HTR-8/SVneo (cell line): ENCODE measurements around the gene MVK.

Experiments used
- DNase-seq: peaks from one replicate; pipeline ENCODE4 v3.0.0; 2011; ENCODE audit warnings: low spot score, mixed read lengths; ENCODE audit not compliant: insufficient read length
- FAIRE-seq: peaks from 2 replicates; lab custom pipeline; 2011; peaks lifted over from hg19 to GRCh38; lab: Jason Lieb, UNC

The MVK gene

DNA sequence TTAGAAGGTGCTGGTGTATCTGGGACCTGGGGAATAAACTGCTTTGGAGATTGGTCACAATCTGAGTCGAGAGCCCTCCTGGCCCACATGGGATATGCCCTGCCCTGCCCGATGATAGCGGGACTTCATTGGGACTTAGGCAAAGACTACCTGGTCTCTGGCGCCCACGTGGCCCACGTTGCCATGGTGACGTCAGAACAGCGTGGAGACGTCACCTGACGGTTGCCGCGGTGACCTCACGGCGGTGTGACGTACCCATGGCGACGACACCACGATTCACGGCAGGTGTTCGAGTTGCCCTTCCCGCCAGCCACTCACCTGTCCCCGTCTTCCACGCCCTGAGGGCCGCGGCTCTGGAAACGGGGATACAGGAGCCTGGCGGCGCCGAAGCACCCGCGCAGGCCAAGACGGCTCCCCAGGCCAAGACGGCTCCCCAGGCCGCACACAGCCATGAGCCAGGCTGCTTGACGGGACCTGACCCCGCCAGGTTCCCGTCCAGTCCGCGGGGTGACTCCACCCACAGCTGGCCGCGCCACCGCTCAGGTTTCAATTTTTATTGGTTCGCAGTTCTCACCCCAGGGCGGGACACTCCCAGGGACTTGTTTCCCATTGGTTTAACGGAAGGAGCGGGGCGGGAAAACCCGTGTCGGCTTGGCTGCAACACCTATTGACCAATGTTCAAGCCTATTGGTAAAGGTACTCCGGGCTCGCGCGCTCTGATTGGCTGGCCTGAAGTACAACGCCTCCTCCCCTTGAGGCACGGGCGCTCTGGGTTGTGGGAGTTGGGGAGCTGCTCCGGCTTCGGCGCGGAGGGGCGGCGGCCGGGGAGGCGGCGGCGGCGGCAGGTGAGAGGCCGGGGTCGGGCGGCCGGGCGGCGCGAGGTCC lies at the start of gene MVK, which contains the start of gene MMAB:
MVK (plus strand) TSS at position 766 of the 885 bp plus-strand sequence. CDS start 1,029 bp downstream, outside the sequence.
MMAB (minus strand) TSS at position 476 of the 885 bp plus-strand sequence; CDS start at position 452, 24 bp downstream.
- FAIRE-seq, result peak; percentile 93
- DNase-seq, result peak; percentile 99

- no peak for FAIRE-seq
- no peak for DNase-seq
Measured at GRCh38 chr12:109524466-109525278, 48.9 kb upstream of the MVK start.

DNA sequence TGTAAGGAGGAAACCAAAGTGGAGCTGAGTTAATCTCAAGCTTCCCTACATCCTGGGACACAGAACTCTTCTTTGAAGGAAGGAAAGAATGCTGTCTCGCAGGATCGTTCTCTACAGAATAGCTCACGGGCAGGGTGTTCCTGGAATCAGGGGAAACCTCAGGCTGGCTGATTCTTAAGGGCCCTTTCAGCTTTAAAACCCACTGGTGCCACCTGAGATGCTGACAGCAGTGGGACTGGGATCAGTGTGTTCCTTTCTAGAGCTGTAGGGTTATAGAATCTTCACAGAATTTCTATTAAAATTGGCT lies 48.4 kb upstream of the MVK start:
- DNase-seq, result no peak
- FAIRE-seq, result no peak

DNA sequence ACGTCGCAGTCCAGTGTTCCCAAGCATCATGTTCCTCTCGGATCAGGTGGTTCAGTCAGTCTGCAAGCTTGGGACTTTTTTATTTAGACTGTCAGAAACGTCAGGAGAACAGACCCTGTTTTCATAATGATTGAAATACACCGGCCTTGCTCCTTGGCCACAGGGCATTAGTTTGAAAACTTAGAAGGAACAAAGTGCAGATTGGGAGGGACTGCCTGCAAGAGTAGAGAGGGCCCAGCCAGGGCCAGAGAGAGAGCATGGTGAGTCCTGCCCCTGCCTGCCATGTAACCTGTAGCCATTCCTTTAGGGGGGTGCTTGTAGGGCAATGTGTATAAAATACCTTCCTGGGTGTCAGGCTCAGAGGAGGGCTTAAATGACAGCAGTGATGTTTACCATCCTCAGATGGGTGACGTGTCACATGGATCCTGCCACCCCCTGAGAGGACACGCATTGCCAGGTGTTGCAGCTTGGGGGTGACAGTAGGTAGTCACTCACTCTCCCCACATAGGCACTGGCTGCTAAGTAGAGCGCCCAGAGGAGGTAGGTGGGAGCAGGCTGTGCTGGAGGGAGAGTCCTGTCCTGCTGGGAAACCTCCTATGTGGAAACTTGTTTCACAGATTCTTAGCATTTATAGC lies 46.0 kb upstream of the MVK start:
- no peak for FAIRE-seq

DNA sequence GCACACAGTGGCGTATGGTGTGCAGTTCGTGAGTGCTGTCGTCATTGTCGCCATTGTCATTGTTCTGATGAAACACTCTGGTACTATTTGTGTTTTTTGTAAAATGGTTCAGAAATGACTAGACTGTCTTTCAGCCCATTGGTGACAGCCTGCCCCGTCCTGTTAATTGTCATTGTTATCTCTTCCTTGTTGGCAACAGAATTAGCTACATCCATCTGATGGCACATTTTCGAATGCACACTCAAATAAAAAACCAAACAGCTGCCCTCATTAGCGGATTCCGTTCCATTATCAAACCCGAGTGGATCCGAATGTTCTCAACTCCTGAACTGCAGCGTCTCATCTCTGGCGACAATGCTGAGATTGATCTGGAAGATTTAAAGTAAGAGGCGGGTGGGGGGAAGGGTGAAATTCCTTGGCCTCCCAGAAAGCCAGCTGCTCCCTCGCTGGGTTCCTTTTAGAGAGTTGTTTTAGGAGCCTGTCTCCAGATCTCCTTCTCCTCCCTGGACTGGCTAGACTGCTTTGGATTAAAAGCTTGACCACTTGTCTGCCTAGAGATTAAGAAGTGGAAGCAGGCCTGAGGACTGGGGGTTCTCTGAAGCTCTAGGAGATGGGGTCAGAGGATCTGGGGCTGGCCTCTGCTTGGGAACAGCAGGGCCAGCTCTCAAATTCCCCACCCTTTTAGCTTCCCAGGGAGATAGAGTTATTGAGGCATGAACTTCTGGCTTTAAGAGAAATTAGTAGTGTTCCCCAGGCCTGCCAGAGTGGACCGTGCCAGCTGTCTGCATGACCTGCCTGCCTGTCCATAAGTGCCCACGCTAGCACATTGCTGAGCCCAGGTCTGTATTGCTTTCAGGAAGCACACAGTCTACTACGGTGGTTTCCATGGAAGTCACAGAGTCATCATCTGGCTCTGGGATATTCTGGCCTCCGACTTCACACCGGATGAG lies 43.6 kb upstream of the MVK start:
- DNase-seq (no peak), FAIRE-seq (no peak)

More for the DNA sequence above, 46.0 kb upstream of the MVK start:
- no peak for DNase-seq

DNA sequence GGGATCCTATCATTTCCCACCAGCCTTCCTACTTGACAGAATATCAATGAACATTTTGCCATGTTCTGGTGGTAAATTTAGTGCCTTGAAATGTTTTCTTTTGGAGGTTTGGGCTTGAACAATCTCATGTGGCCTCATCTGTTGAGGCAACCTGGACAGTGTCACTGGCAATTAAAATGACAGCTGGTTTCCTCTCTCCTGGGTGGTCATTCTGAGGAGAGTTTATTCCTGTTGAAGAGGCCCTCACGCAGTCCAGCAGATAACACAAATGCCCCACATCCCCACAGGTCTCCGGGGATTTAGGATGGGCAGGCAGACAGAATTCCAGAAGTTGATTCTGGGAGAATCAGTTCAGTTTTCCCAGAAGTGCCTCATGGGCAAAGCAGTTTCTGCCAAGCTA lies 42.2 kb upstream of the MVK start:
- DNase-seq (no peak), FAIRE-seq (no peak)

DNA sequence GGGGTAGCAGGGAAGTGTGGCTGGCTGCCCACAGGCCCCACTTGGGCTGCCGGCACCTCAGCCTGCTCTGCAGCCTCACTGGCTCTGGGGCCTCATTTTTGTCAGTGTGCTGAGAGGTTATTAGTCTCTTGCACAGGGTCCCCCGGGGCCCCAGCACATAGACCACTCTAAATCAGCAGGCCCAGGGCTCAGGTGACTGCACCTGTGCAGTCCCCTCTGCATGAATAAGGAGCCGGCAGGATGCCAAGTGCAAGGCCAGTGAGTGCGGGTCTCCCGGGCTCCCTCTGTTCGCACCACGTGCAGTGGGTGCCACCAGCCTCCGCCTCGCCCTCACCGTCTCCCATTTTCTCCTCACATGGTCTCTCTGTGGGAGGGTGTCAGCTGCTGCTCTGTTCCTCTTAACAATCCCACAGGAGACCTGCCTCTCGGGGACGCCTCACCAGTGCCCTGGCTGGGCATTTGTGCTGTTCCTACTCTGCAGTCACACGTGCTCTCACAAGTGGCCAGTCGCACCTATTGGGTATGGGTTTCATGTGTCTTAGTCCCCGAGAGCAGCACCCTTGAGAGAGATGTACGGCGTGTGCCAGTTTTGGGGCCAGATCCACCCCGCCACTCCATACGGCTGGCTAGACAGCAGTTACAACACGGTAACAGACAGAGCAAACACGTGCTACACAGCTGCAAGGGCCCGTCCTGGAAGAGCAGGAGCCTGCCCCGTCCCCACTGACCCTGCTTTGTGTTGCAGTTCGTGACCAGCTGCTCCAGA lies 40.7 kb upstream of the MVK start:
- DNase-seq, result no peak
- FAIRE-seq, result no peak

- FAIRE-seq (no peak), DNase-seq (no peak)
Measured at GRCh38 chr12:109533487-109533740, 40.2 kb upstream of the MVK start.

DNA sequence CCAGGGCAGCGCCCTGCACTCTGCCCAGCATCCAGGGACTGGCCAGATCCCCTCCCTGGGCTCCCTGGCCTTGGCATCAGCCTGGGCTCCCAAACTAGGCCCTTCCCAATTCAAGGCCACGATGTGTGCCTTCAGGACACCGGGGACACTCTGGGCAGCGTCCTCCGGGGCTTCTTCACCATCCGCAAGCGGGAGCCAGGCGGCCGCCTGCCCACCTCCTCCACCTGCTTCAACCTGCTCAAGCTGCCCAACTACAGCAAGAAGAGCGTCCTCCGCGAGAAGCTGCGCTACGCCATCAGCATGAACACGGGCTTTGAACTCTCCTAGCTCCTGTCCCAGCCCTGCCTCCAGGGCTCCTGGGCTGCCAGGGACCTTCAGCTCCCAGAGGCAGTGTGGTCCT lies 39.1 kb upstream of the MVK start:
- DNase-seq (no peak), FAIRE-seq (no peak)

GRCh38 chr12:109535231-109535862 lies 38.2 kb upstream of the MVK start:
- no peak for DNase-seq
- FAIRE-seq, result no peak

- DNase-seq (no peak), FAIRE-seq (no peak)
Measured at GRCh38 chr12:109535863-109536250, 37.7 kb upstream of the MVK start.

DNA sequence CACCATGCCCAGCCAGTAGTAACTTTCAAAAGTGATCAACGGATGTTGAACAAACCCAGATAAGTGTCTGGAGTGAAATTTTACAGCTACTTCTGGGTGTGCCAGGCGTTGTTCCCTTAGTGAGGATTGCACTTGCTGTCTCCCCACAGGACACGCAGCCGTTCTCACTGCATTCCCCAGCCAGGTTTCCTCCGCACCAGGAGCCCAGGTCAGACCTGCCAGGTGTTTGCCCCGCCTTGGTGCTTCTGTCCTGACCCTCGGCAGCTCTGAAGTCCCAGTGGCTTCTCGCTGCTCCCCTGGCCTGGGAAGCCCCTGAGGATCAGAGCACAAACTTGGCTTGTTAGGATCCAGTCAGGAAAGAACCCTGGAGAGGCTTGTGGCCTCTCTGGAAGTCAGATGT lies 36.5 kb upstream of the MVK start:
- FAIRE-seq, result no peak
- DNase-seq, result no peak

GRCh38 chr12:109538191-109538863 lies 35.3 kb upstream of the MVK start:
- FAIRE-seq (no peak), DNase-seq (no peak)

GRCh38 chr12:109539508-109539907 lies 34.1 kb upstream of the MVK start:
- peak; percentile 31 for DNase-seq
- FAIRE-seq, result no peak

GRCh38 chr12:109540526-109541412 lies 32.8 kb upstream of the MVK start:
- FAIRE-seq (no peak), DNase-seq (no peak)

GRCh38 chr12:109541413-109541726 lies 32.2 kb upstream of the MVK start:
- no peak for DNase-seq
- no peak for FAIRE-seq

GRCh38 chr12:109542014-109542413 lies 31.6 kb upstream of the MVK start:
- DNase-seq, result no peak
- no peak for FAIRE-seq
